AG10803 (cell line): ENCODE data around the gene TDRD12.
A peak's percentile ranks its signal among the peaks of the same experiment; 100 is the strongest.

Experiments
- DNase-seq: peaks from one replicate; pipeline ENCODE4 v3.0.0; 2010; ENCODE audit warnings: low read depth
- H3K4me3 ChIP-seq: 2 replicates; pipeline ENCODE4 v1.5.1; 2011; ENCODE audit warnings: mild to moderate bottlenecking, low read length, control low read depth
- TF ChIP-seq, protein P1 (sequence below): conservative IDR thresholded peaks from 2 replicates; pipeline ENCODE4 v1.5.1; 2011; ENCODE audit warnings: mild to moderate bottlenecking, low read length, control low read depth, inconsistent platforms

The TDRD12 gene

DNA sequence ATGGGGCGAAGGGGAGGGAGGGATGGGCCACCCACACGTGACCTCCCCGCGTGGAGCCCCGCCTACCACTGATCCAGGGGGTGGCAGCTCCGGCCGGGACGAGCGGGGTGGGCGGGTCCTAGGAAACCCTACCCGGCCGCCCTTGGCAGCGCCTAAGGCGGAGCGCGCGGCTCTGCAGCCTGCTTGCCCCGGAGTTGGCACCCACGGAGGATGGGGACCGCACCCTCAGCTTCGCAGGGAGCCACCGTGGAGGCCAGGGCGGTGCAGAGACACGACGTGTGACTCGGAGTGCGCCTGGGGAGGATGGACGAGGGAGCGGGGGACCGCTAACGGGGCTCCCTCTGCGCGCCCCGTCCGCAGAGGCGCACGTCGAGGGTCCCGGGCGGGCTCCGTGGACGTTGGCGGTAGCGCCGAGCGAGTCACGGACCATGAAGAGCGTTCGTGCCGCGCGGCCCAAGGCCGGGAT is 43.8 kb upstream of the TDRD12 start, which contains the start of gene RGS9BP:
Gene RGS9BP (plus strand): TSS at position 129 of the 466 bp plus-strand sequence. CDS start 416 bp downstream, outside the sequence.
- peak; percentile 70 for DNase-seq
- TF ChIP-seq, protein P1, sequence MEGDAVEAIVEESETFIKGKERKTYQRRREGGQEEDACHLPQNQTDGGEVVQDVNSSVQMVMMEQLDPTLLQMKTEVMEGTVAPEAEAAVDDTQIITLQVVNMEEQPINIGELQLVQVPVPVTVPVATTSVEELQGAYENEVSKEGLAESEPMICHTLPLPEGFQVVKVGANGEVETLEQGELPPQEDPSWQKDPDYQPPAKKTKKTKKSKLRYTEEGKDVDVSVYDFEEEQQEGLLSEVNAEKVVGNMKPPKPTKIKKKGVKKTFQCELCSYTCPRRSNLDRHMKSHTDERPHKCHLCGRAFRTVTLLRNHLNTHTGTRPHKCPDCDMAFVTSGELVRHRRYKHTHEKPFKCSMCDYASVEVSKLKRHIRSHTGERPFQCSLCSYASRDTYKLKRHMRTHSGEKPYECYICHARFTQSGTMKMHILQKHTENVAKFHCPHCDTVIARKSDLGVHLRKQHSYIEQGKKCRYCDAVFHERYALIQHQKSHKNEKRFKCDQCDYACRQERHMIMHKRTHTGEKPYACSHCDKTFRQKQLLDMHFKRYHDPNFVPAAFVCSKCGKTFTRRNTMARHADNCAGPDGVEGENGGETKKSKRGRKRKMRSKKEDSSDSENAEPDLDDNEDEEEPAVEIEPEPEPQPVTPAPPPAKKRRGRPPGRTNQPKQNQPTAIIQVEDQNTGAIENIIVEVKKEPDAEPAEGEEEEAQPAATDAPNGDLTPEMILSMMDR = no peak

DNA sequence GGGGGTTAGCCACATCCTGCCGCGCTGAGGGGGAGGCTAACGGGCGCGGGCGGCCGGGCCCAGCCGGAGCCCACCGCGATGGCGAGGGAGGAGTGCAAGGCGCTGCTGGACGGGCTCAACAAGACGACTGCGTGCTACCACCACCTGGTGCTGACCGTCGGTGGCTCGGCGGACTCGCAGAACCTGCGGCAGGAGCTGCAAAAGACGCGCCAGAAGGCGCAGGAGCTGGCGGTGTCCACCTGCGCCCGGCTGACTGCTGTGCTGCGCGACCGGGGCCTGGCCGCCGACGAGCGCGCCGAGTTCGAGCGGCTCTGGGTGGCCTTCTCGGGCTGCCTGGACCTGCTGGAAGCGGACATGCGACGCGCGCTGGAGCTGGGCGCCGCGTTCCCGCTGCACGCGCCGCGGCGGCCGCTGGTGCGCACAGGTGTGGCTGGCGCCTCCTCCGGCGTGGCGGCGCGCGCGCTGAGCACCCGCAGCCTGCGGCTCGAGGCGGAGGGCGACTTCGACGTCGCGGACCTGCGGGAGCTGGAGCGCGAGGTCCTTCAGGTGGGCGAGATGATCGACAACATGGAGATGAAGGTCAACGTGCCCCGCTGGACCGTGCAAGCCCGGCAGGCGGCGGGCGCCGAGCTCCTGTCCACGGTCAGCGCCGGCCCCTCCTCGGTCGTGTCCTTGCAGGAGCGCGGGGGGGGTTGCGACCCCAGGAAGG is 43.2 kb upstream of the TDRD12 start:
- H3K4me3 ChIP-seq = no peak overlapping the region; the same call in 1 of the 2 replicates
- TF ChIP-seq, protein P1 = no peak
- no peak for DNase-seq

More for the DNA sequence above, 43.8 kb upstream of the TDRD12 start, which contains the start of gene RGS9BP:
- peak within 1 kb of the TSS; percentile 94 for H3K4me3 ChIP-seq

DNA sequence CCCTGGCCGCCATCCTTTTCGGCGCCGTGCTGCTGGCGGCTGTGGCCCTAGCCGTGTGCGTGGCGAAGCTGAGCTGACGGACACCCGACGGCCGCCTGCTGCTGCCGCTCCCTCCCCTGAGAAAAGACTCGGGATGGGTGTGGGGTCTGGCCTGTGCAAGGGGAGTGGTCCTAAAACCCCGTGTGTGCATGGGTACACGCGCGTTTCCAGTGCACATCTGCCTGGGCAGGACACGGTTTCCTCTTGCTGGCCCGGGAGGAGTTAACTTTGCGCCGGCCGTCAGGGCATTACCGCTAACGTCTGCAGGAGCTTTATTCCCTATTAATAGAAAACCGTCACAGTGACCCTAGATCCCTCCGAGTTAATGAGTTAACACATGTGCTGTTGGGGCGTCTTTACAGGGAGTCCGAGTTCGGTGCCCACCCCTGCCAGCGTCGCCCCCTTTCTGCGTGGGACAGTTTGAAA is 42.6 kb upstream of the TDRD12 start:
- no peak for DNase-seq
- TF ChIP-seq, protein P1 = no peak
- no peak overlapping the region for H3K4me3 ChIP-seq

DNA sequence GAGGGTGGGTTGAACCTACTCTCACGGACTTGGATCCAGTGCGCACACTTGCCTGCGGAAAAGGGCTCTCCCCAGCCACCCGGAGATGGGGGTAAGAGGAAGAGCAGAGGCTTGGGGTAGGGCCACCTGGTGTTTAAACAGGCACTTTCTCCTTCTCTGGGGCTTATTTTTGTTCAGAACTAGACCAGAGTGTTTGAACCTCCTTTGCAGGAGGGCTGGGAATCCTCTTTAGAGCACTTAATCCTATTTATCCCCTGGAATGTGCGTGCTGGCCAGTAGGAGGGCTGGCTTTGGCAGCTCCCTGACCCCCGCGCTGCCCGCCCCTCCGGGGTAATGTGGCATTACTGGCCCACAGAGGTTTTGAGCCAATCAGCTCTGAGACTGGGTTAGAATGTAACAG is 41.9 kb upstream of the TDRD12 start:
- no peak for DNase-seq
- TF ChIP-seq, protein P1 = no peak
- no peak overlapping the region for H3K4me3 ChIP-seq

DNA sequence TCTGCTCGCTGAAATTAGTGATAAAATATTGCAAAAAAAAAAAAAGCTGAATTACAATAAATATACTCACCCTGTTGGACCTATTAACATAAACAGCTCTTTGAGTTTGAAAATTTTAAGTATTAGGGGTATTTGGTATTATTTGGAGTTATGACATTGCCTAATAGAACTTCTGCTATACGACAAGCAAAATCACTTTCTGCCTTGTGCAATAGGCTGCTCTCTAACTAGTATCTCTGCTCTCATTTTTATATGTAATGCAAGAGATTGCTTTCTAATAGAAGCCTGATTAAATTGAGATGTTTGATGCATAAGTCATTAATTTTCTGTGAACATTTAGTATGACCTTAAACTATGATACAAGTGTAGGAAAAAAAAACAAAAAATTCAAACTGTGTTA is 38.6 kb upstream of the TDRD12 start:
- no peak for DNase-seq
- H3K4me3 ChIP-seq = no peak overlapping the region
- TF ChIP-seq, protein P1 = no peak

DNA sequence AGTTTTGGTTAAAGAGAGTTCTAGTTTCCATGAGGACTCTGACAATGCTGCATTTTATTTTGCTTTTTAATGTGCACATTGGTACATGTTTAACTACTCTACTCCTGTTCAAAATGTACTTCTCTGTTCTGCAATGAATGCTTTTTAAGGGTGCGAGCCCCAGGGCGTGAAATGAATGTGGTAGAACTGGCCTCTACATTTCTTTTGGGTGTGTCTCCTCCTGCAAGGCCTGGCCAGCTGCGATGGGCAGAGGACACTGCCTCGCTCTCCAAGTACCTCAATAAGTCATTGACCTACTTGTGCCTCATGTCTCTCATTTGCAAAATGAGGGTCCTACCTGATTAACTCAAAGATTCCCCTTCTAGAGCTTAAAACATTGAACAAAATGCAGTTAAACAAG is 37.2 kb upstream of the TDRD12 start:
- TF ChIP-seq, protein P1 = no peak
- no peak overlapping the region for H3K4me3 ChIP-seq
- no peak for DNase-seq
